MV-4-11 (cell line): ENCODE measurements around the gene PITPNM3.

ENCODE experiments used
- DNase-seq: peaks from one replicate; lab custom pipeline; 2025; lab: John Stamatoyannopoulos, UW

PITPNM3 gene

DNA sequence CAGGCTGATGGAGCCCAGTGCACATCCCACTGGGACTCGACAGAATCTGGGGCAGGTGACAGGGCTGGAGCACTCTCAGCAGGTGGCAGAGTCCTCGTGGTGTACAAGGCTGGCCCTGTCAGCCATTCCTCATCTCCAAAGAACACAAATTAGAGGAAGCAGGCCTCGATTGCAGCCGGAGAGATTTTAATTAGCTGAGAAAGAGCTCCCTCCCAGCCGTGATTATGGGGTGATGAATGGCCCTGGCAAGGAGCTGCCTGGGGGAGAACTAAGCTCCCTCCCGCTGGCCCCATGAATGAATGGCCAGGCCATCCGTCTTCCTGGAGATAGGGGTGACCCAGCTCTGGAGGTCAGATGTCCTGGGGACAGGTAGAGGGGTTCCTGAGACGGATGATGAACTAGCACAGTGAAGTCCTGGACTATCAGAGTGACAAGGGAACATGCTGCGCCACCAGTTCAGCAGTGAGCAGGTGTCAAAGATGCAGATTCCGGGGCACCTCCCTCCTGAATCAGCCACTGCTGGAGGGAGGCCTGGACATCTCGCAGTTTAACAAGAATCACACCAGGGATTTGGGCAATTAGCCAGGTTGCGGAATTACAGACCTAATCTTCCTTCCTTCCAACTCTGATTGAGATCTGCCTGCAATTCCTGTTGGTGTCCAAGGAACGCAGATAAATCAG is 76.6 kb downstream of the PITPNM3 start:
- DNase-seq, result no peak

DNA sequence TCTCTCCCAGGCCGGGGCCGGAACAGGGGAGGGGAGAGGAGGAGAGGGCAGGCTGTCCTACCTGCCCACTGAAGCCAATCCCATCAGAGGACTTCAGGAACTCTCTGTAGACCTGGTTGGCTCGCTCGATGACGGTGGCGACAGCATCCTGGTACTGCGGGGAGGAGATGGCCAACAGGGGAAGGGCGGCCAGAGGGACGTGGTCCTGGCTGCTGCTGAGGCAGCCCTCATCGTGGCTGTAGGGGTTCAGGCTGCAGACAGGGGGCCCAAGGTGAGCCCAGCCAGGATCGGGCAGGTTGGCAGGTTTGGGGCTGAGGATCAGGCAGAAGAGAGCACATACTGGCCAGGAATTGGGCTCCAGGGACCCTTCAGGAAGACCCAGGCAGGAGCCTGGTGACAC is 77.9 kb downstream of the PITPNM3 start:
- DNase-seq, result no peak

DNA sequence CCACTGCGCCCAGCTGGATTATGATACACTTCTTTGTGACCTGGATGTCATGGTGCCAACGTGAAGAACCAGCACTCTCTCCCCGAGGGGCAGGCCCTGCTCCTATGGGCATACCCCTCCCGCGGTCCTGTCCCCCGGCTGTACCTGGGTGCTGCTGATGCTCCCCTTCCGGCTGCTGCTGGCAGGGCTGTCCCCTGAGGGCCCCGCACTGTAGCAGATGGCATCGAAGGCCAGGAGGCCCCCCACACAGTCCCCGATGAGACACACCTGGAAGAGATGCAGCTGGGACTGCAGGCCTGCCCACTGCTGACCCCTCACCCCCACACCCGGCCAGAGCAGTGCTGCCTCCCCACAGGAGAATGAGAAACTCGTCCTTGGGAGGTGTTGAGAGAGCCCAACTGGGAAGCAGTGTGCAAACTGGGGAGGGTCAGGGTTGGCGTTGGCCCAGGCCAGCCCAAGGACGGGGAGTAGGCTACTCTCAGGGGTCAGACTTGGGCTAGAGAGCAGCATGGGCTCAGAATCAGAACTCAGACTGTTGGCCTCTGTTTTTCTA is 78.4 kb downstream of the PITPNM3 start:
- DNase-seq, result no peak

DNA sequence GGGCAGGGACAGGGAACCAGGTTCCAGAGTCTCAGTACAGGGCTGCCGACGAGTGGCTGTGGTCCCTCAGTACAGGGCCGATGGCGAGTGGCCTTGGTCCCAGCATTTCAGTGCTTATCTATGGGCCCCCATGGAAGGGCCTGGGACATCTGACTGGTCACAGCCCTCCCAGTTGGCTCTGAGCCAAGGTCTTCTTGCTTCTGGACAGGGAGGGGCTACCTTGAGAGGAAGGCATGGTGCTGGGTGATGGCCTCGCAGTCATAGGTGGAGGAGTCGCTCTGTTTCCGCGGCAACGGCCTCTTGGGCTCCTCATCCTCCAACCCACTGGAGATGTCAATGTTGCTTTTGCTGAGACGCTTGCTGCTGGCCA is 79.6 kb downstream of the PITPNM3 start:
- no peak for DNase-seq

GRCh38 chr17:6476076-6476809 is 80.1 kb downstream of the PITPNM3 start:
- DNase-seq, result no peak

GRCh38 chr17:6475411-6475810 is 80.9 kb downstream of the PITPNM3 start:
- no peak for DNase-seq

DNA sequence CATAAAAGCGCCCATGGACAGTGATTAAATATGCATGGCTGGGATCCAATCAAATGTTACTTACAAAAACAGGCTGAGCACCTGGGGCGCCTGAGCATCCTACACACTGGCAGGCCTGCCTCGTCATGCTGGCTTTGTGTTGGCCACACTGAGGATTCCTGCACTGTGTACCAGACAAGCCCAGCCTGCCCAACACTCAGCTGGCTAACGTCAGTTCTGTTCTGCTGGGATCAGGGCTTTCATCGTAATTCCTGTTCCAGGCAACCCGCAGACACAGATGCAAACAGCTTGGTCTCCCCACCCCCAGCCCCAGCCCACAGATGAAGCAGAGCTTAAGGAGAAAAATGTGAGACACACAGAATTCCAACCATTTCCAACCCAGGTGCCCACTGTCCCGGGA is 81.4 kb downstream of the PITPNM3 start:
- DNase-seq, result no peak

GRCh38 chr17:6474376-6474775 is 82.0 kb downstream of the PITPNM3 start:
- DNase-seq, result no peak

- peak; percentile 24 for DNase-seq
Measured at GRCh38 chr17:6473128-6473767, 83.1 kb downstream of the PITPNM3 start.

DNA sequence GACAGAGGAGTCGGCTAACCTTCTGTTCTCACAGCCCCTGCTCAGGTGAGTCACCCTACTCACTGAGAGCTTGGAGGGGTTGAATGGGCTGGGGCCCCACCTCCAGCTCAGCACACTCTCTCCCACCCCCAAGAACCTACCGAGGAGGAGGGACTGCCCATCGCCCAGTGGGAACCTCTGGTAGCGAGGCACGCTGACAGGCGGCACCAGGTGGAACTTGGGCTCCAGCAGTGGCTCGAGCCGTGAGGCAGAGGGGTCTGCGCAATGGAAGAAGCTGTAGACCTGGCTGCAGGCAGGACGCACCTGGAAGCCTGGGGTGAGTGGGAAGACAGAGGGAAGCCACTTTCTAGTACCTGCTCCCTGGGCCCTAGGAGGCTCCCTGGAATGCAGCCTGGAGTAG is 83.8 kb downstream of the PITPNM3 start:
- no peak for DNase-seq

DNA sequence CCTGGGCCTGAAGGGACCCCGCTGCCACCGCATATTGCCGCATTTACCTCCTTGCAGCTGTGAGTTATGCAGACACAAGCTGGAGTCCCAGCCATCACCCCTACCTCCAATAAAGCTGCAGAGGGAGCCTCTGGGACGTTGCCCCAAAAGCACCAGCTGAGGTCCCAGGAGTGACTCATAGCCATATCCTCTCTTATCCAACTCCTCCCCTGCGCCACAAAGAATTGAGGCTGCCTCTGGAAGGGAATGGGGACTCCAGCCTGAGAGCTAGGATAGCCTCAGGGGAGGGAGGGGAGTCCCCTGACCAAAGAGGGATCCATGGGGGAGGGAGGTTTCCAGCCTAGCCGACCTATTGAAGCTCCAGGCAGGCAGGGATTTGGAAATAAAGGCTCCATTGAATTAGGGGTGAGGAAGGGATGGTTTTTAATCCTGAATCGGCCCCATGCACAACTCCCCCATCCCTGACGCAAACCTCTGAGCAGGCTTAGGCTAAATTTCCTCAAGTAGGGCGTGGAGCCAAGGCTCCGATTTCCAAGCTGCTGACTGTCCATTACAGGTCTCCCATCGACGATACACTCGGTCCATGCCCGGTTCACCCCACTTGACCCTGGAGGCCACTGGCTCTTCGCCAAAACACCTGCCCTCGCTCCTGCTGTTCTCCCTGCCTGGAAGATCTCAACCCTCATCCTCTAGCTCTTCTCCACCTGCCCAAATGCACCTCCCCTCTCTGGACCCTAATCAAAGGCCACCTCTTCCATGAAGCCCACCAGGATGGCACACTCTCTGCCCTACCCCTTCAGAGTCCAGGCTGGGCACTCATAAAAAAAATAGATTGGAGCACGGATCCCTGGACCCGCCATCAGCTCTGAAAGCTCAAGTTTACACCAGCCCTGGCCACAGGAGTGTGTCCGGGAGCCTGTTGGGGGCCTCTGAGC is 84.6 kb downstream of the PITPNM3 start:
- DNase-seq, result peak; percentile 38

GRCh38 chr17:6470751-6471521 is 85.4 kb downstream of the PITPNM3 start:
- DNase-seq, result no peak

- no peak for DNase-seq
Measured at GRCh38 chr17:6470146-6470718, 86.1 kb downstream of the PITPNM3 start.

DNA sequence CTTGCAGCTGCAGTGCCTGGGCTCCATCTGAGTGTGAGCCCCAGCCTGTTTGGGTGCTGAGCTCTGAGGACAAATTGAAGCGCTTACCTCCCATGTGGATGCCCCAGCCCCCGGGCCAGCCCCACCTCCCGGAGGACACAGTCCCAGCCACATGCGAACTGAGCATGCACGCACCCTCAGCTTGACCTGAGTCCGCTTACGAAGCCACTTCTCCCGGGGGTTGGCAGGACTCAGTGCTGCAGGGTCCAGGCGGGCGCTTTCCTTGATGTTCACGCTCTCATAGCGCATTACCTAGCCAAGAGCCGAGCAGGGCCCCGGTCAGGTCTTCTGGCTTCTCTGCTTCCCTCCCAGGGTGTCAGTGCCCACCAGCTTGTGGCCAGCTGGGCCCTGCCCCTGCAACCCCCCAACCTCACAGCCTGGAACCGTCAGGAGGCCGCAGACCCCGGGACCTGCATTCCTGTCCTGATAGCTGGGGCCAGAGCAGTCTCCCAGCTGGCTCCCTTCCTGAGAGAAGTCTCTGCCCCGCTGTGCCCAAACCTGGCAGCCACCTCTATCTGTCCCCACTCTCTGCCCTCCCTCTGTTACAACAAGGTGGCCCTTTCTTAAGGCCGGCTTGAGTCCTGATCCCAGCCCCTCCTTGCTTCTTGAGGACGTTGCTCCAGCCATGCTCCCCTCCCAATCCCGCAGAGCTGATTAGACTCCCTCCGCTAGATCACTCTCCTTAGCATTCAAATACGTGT is 88.1 kb downstream of the PITPNM3 start:
- no peak for DNase-seq

DNA sequence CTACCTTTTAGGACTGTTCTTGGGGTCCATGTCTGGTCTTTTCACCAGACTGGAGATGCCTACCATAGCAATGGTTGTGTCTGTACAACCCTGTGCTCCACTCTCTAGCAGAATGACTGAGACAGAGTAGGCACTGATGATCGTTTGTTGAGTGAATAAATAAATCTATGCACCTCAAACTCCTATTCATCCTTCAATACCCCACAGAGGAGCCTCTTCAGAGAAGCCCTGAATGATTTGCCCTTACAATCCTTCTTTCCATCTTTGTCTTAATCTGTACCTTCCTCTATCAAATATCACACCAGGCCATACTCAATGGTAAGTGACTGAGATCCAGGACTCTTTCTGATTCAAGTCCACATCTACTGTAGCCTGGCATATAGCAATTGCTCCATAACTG is 88.8 kb downstream of the PITPNM3 start:
- no peak for DNase-seq

DNA sequence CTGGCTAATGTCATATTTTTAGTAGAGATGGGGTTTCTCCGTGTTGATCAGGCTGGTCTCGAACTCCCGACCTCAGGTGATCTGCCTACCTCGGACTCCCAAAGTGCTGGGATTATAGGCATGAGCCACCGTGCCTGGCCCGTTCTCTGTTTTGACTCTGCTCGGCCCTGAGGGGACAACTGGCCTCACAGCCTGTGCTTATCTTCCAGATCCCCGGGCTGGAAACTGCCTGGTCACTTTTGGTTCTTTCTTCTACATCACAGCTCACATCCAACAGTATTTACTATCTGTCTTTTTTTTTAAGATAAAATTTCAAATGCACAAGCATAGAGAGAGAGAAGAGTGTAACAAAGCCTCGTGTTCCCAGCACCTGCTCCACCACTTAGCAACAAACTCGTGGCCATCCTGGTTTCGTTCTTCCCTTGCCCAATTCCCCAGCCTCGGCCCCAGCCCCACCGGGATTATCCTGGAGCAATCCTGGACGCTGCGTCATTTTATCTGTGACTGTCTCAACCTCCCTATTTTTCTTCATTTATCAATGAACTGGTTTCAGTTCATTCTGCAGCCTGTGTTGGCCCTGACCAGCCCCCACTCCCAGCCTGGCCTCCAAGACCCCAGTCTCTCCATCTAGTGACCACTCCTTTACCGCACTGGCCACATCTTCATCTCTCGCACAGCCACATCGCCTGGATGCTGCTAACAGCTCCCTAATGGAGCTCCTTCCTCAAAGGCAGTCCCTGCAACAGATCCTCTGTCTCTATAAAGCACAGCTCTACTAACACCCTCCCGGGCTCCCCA is 91.0 kb downstream of the PITPNM3 start:
- no peak for DNase-seq

- no peak for DNase-seq
Measured at GRCh38 chr17:6464446-6465041, 91.8 kb downstream of the PITPNM3 start.

DNA sequence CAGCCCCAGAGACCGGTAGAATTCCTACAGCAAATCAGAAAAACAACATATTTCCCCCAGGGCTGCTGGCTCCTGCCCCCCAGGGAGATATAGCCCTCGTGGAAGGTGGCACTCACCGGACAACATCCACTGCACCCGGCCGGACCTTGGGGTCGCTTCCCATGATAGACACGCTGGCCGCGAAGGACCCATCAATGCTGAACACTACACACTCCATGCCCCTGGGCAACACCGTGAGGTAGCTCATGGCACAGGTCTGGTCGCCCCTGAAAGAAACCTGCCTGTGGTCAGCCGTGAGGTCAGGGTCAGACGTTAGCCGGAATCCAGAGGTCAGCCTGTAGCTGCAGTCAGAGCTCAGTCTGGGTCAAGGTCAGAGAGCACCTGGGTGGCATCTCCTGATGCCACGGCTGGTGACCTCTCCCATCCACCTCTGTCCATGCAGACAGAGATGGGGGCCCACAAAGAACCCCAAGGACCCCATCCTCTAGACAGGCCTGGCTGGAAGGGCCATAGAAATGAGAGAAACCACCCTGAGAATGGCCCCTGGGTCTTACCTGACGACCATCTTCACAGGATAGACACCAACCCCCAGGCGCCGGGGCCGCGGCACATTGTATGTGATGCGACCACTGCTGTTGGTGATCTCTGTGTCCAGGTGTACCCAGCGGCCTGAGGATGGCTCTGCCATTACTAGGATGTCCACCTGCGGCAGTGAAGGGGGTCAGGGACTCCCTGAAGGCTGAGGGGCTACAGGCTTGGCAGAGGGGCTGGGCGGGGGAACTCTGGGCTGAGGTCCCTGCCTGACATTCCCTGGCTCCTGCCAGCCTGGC is 92.5 kb downstream of the PITPNM3 start:
- no peak for DNase-seq
